H1 (cell line): Measurements from ENCODE around the gene CTPS1. TPM values are rescaled to one million over a fixed set of nuclear protein-coding genes. Genes with fewer than 3 reads are reported as not detected.

Experiments
- CTBP2 ChIP-seq: IDR thresholded peaks from 2 replicates; pipeline ENCODE4 v1.7.0; 2011; ENCODE audit warnings: borderline replicate concordance, mild to moderate bottlenecking, moderate library complexity, mixed read lengths, low read length; ENCODE audit not compliant: insufficient read depth, insufficient read length
- KDM1A ChIP-seq: fragments of 200-600, 300-600 bp; sonication (generic); IDR thresholded peaks from 2 replicates; pipeline ENCODE4 v1.7.1; 2016; ENCODE audit warnings: mild to moderate bottlenecking, low read length, borderline replicate concordance
- POLR2AphosphoS5 ChIP-seq: IDR thresholded peaks from 2 replicates; pipeline ENCODE4 v1.6.1; 2011; ENCODE audit warnings: low read depth, low read length
- SAP30 ChIP-seq: fragments of 300-600 bp; sonication (generic); IDR thresholded peaks from 2 replicates; pipeline ENCODE4 v1.7.1; 2012; ENCODE audit warnings: low read length, moderate library complexity, mild to moderate bottlenecking, inconsistent platforms; ENCODE audit not compliant: insufficient read depth, insufficient replicate concordance
- polyA plus RNA-seq, 7 experiments: library from polyadenylated mRNA; depleted of rRNA in 3 of 7; stranded (reverse) in 5 of 7; unstranded in 2 of 7; fragments of >200 nt in 5 of 7; fragments of 200-250 nt in 2 of 7; gene quantifications; 1 replicate in 5 of 7; 2 replicates in 1 of 7; 4 replicates in 1 of 7; pipeline versions ENCODE4 v1.2.1 to v1.2.3, GENCODE V29; 2011 to 2013; ENCODE audit warnings: missing spikeins in 2 of 7, mixed read lengths in 2 of 7
- total RNA-seq: library from RNA; stranded (reverse); fragmentation: NEBNext Ultra II Directional; extraction: Animal tissue kit (Norgen Biotek cat#: 25700); gene quantifications from 2 replicates; pipeline ENCODE4 v1.2.1, GENCODE V29; 2021

Gene CTPS1
- total and polyA plus RNA-seq, 2 of the 8 experiments (the other 6 are each of a cell fraction or from before 2014, with no cell fraction given), result 35.5 to 103 TPM

- TF ChIP-seq CTBP2, result no peak
- no peak for TF ChIP-seq POLR2AphosphoS5
- TF ChIP-seq KDM1A, result no peak
- TF ChIP-seq SAP30, result no peak
These were observed 24.2 kb downstream of the CTPS1 start (continued) for GRCh38 chr1:41003640-41004220.
